IPS-20b (cell line): ENCODE results near the gene AIG1.

Experiments used
- H3K27ac ChIP-seq: one replicate; pipeline ENCODE4 v1.5.1; 2013; ENCODE audit warnings: low read length
- H3K27me3 ChIP-seq: 2 replicates; pipeline ENCODE4 v1.6.1; 2013; ENCODE audit warnings: mild to moderate bottlenecking, low read length, inconsistent platforms; ENCODE audit not compliant: insufficient read depth
- H3K36me3 ChIP-seq: 2 replicates; pipeline ENCODE4 v1.6.1; 2013; ENCODE audit warnings: low read depth, mild to moderate bottlenecking, inconsistent platforms, low read length, moderate library complexity; ENCODE audit not compliant: insufficient read depth
- H3K4me1 ChIP-seq: 2 replicates; pipeline ENCODE4 v1.6.1; 2013; ENCODE audit warnings: mild to moderate bottlenecking, control low read depth, inconsistent platforms, low read length, moderate library complexity; ENCODE audit not compliant: insufficient read depth
- H3K4me3 ChIP-seq: 2 replicates; pipeline ENCODE4 v1.5.1; 2013; ENCODE audit warnings: mild to moderate bottlenecking, low read length, inconsistent platforms
- H3K9ac ChIP-seq: 2 replicates; pipeline ENCODE4 v1.6.1; 2013; ENCODE audit warnings: low read depth, mild to moderate bottlenecking, inconsistent platforms, low read length, moderate library complexity
- H3K9me3 ChIP-seq: 2 replicates; pipeline ENCODE4 v1.6.1; 2013; ENCODE audit warnings: mild to moderate bottlenecking, low read depth, low read length, inconsistent platforms; ENCODE audit not compliant: insufficient read depth

AIG1 gene

DNA sequence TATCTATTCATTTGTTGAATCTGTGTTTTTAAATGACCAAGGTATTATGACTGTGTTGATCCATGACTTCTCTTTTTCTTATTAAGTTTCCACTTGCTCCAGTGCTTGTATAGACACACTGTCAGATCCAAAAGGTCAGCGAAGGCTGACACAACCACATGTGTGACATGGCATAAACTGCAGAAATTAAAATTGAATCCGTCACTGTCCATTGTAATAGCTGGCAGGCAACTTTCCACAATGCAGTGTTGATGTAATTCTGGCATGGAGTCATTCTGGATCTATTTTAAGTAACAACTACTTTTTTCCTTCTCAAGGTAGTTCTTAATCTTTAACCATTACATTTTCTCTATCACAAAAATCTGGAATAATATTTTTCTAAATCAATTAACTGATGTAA lies 145.3 kb downstream of the AIG1 start:
- no peaks in the 10 kb centered on the region for H3K36me3 ChIP-seq
- no peaks in the 10 kb centered on the region for H3K9me3 ChIP-seq
- no peak overlapping the region for H3K27ac ChIP-seq

DNA sequence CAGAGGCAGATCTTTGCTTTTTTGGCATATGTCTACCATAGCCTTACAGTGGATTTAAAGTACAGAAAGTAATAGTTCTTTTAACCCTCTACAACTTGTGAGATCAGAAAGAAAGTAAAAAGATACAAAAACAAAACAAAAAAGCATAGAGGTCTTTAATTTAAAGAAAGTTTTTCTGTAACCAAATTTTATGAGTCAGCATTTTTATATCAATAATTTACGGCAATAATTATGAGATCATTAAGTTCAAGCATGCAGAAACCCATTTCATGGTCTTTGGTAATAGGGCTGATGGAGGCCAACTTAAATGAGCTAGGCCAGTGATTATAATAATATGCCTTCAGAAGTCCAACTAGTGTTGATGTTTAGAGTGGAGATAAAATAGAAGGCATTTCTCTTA lies 145.9 kb downstream of the AIG1 start:
- H3K9me3 ChIP-seq, result no peaks in the 10 kb centered on the region
- no peak overlapping the region for H3K4me3 ChIP-seq
- H3K27me3 ChIP-seq, result no peaks in the 10 kb centered on the region
- no peak overlapping the region for H3K27ac ChIP-seq
- no peaks in the 10 kb centered on the region for H3K36me3 ChIP-seq
- no peaks in the 10 kb centered on the region for H3K4me1 ChIP-seq
- H3K9ac ChIP-seq, result no peak overlapping the region

More for the DNA sequence above, 145.3 kb downstream of the AIG1 start:
- Histone ChIP-seq H3K27me3 (no peaks in the 10 kb centered on the region), H3K4me1 (no peaks in the 10 kb centered on the region), H3K9ac (no peak overlapping the region), H3K4me3 (no peak overlapping the region)

DNA sequence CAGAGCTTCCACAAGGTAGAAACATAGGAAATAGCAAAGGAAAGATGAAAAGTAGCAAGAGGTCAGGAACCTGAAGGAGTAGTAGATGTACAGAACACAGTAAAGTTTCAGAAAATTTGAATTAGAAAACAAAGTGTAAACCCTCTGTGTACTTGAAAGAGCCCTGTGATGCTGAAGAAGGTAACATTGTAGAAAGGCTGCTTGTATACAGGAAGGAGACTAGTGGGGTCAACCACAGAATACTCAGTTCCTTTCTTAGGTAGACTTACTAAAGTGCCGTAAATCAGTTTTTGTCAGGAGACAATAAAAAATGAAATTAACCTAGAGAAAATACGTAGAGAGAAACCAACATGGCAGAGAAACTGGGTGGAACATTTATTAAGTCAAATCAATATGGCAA lies 149.7 kb downstream of the AIG1 start:
- Histone ChIP-seq H3K36me3 (no peaks in the 10 kb centered on the region), H3K9me3 (no peaks in the 10 kb centered on the region), H3K27ac (no peak overlapping the region), H3K4me1 (no peaks in the 10 kb centered on the region), H3K9ac (no peak overlapping the region), H3K4me3 (no peak overlapping the region), H3K27me3 (no peaks in the 10 kb centered on the region)

DNA sequence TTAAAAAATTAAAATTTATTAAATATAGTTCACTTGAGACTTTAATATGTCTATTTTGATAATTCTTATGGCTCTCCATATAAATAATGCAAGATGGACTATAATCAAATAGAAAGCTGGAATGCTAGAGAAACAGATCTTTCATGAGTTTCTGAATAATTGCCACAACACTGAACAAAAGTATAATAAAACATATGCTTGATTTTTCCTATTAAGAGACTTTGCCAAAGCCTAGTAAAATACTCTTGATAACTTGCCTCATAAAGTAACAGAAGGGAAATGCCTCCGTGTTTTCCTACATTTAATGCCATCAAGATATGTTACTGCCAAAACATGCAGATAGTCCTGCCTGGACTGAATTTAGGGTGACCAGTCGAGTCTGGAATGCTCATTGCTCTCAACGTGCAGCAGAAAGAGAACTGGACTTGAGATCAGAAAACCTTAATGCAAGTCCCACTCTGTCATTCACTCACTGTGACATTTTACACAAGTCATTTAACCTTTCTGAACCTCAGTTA lies 153.2 kb downstream of the AIG1 start:
- Histone ChIP-seq H3K36me3 (no peaks in the 10 kb centered on the region), H3K9ac (no peak overlapping the region), H3K9me3 (no peaks in the 10 kb centered on the region), H3K4me3 (no peak overlapping the region), H3K27ac (no peak overlapping the region), H3K27me3 (no peaks in the 10 kb centered on the region), H3K4me1 (no peaks in the 10 kb centered on the region)

DNA sequence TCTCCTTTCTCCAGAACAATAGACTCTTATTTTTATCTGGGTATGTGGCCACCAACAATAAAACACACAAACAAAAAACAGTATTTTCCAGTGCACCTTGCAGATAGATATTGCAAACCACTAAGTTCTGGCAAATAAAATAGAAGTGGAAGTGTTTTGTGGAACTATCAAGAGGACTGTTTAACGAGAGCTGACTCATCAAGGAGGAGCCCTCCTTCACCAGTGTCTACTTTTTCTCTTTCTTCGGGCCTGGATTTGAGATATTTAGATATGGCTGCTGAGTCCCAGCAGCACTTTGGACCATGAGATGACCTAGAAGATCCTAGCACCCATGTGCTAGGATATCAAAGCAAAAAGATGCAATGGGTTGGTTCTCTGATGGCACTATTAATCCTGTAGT lies 154.7 kb downstream of the AIG1 start:
- no peaks in the 10 kb centered on the region; the same call in 1 of the 2 replicates for H3K4me1 ChIP-seq
- H3K27me3 ChIP-seq, result no peaks in the 10 kb centered on the region
- no peak overlapping the region for H3K4me3 ChIP-seq
- no peaks in the 10 kb centered on the region for H3K9me3 ChIP-seq
- no peak overlapping the region for H3K27ac ChIP-seq
- no peak overlapping the region for H3K9ac ChIP-seq
- H3K36me3 ChIP-seq, result no peaks in the 10 kb centered on the region

DNA sequence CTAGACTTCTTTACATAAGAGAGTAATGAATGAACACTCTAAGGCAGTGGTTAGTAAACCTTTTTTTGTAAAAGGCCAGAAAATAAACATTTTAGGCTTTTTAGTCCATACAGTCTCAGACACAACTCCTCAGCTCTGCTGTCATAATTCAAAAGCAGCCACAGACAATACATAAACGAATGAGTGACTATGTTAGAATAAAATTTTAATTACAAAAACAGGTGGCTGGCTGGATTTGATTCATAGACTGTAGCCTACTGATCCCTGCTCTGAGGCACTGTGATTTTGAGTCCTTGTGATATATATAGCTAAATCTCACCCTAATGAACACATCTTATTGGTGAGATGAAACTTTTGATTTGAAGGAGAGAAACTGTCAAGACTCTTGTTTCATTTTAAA lies 155.1 kb downstream of the AIG1 start:
- no peaks in the 10 kb centered on the region for H3K9me3 ChIP-seq

DNA sequence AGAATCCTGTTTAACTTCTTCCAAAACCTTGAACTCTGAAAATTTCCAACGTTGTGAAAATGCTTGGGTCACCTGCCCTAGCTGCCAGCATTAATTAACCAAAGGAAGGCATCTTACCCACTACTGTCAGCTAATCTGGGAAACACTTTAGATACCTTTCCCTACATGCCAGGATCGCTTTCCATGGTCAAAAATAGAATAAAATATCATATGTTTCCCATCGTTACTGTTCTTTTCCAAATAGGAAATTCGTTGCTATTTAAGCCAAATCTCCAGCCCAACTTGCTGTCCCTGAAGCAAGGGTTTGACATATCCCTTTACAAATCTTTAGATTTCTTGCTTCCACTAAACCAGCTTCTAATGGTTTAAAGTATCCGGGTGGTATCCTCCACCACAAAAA lies 157.5 kb downstream of the AIG1 start:
- no peak overlapping the region for H3K4me3 ChIP-seq
- peaks cover 7% of the 10 kb centered on the region for H3K4me1 ChIP-seq
- no peaks in the 10 kb centered on the region for H3K9me3 ChIP-seq
- no peaks in the 10 kb centered on the region for H3K27me3 ChIP-seq
- no peak overlapping the region for H3K9ac ChIP-seq
- no peaks in the 10 kb centered on the region for H3K36me3 ChIP-seq
- no peak overlapping the region for H3K27ac ChIP-seq

More for the DNA sequence above, 155.1 kb downstream of the AIG1 start:
- H3K4me1 ChIP-seq, result no peaks in the 10 kb centered on the region; the same call in 1 of the 2 replicates
- H3K27ac ChIP-seq, result no peak overlapping the region
- H3K9ac ChIP-seq, result no peak overlapping the region
- H3K4me3 ChIP-seq, result no peak overlapping the region
- no peaks in the 10 kb centered on the region for H3K27me3 ChIP-seq
- no peaks in the 10 kb centered on the region for H3K36me3 ChIP-seq

DNA sequence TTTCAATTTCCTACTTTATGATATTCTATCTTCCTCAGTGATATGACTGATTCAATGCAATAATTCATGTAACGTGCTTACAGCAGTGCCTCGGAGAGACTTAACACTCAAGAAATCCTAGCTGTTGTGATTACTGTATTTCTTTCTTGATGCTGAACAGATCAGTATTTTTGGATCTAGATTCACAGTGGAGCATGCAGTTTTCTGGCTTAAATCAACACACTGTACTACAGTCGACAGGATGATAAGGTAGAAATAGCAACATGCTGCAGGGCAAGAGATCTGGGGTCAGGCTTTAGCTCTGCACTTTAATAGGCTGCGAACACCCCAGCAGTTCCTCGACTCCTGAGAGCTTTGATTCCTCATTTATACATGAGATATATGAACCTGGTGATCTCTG lies 161.0 kb downstream of the AIG1 start:
- Histone ChIP-seq H3K9me3 (no peaks in the 10 kb centered on the region), H3K4me3 (no peak overlapping the region), H3K9ac (no peak overlapping the region), H3K4me1 (peaks cover 7% of the 10 kb centered on the region), H3K27ac (no peak overlapping the region), H3K36me3 (no peaks in the 10 kb centered on the region), H3K27me3 (no peaks in the 10 kb centered on the region)

DNA sequence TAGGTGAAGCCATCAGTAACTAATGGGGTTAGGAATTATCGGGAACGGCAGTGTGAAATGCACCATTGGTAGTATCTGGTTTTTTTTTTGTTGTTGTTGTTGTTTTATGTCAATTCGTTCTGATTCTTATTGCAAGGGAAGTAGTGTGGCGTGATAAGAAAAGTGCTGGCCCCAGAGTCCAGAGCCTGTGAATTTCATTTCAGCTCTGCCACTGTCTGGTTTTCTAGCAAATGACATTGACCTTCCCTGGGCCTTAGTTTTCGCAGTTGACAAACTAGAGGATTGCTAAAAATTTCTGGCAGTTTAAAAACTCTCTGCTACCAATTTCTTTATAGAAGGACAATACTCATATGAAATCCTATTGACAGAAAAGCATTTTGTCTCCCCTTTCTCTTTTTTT lies 161.6 kb downstream of the AIG1 start:
- H3K27ac ChIP-seq, result no peak overlapping the region

DNA sequence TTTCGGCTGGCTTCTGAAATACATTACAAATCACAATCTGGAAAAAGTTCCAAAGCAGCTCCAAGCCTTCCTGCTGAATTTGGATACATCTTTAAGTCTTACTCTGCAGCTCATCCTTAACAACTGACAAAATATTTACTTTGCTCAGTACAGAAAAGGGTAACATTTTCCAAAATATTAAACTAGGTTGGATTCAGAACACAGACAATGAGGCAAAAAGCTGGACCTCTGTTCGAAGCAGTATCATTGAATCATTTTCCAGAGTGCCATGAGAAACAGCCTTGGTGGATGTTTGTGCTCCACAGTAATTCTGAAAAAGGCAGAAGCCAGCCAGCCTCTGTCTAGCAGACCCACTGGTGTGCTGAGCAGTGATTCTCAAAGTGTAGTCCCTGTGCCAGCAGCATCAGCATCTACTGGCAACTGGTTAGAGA lies 162.1 kb downstream of the AIG1 start:
- Histone ChIP-seq H3K9ac (no peak overlapping the region), H3K4me3 (no peak overlapping the region), H3K9me3 (no peaks in the 10 kb centered on the region), H3K27me3 (no peaks in the 10 kb centered on the region), H3K4me1 (peaks cover 7% of the 10 kb centered on the region), H3K36me3 (no peaks in the 10 kb centered on the region), H3K27ac (no peak overlapping the region)

More for the DNA sequence above, 161.6 kb downstream of the AIG1 start:
- H3K4me3 ChIP-seq, result no peak overlapping the region
- no peaks in the 10 kb centered on the region for H3K27me3 ChIP-seq
- no peaks in the 10 kb centered on the region for H3K36me3 ChIP-seq
- H3K4me1 ChIP-seq, result peaks cover 7% of the 10 kb centered on the region
- no peaks in the 10 kb centered on the region for H3K9me3 ChIP-seq
- no peak overlapping the region for H3K9ac ChIP-seq

DNA sequence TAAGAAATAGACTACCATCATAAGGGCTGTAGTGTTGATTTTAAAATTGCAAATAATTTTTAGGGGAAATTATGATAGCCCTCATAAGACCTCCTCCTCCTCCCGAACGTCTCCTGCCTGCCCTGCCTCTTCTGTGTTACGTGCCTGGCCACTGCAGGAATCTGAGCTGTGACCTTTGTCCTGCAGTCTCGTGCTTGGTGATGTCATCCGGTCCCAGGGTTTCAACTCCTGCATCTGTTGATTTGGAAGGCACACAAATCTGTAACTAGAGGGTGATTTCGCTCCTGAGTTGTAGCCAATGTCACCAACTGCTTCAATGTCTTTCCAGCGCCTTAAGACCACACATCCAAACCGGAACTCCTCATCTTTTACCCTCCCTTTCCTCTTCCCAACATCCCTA lies 163.2 kb downstream of the AIG1 start:
- Histone ChIP-seq H3K4me3 (no peak overlapping the region), H3K9ac (no peak overlapping the region), H3K27ac (no peak overlapping the region), H3K36me3 (no peaks in the 10 kb centered on the region), H3K4me1 (peaks cover 7% of the 10 kb centered on the region), H3K9me3 (no peaks in the 10 kb centered on the region), H3K27me3 (no peaks in the 10 kb centered on the region)

DNA sequence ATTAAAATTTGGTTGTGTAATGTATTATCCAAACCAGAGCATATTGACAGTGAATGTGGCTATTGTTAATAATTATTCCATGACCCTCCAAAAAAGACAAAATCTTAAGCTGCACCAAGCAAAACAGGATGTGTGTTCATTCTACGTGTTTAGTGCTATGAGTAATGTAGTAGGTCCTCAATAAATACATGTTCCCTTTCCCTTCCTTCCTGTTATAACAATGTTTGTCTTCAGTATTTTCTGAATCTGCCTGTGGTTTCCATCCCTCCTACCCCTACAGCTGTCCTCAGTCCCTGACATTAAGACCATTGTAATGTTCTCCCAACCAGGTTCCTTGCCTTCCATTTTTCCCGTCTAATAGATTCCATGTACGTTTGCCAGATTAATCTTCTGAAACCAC lies 163.8 kb downstream of the AIG1 start:
- Histone ChIP-seq H3K36me3 (no peaks in the 10 kb centered on the region), H3K9ac (no peak overlapping the region), H3K9me3 (no peaks in the 10 kb centered on the region), H3K27me3 (no peaks in the 10 kb centered on the region), H3K4me1 (peaks cover 7% of the 10 kb centered on the region), H3K4me3 (no peak overlapping the region), H3K27ac (no peak overlapping the region)
